Activated CD4-positive, alpha-beta T cell treated with anti-CD3 and anti-CD28 coated beads, Interleukin-2, amount 50 U/mL, for 24 hours (primary cell): Measurements from ENCODE around the gene MTCL3.

ENCODE experiments used
- DNase-seq, 2 donors: peaks; one replicate each; pipeline ENCODE4 v3.0.0-alpha.2; 2020; ENCODE audit warnings: low read depth in 1 of 2, low spot score in 1 of 2

The MTCL3 gene

GRCh38 chr6:127515234-127515793 is 3.8 kb downstream of the MTCL3 start:
- peak in 1 of 2 donors; percentile 32 for DNase-seq

GRCh38 chr6:127514773-127515227 is 4.3 kb downstream of the MTCL3 start:
- DNase-seq, result peak in 1 of 2 donors; percentile 3

GRCh38 chr6:127514179-127514772 is 4.9 kb downstream of the MTCL3 start:
- no peak for DNase-seq

GRCh38 chr6:127513425-127513824 is 5.7 kb downstream of the MTCL3 start:
- no peak for DNase-seq

- no peak for DNase-seq
These were observed 8.3 kb downstream of the MTCL3 start for GRCh38 chr6:127510876-127511275.

GRCh38 chr6:127506894-127507293 is 12.2 kb downstream of the MTCL3 start:
- DNase-seq, result no peak

GRCh38 chr6:127503022-127503421 is 16.1 kb downstream of the MTCL3 start:
- DNase-seq, result no peak

- no peak for DNase-seq
These were observed 21.7 kb downstream of the MTCL3 start for GRCh38 chr6:127497410-127497809.

- no peak for DNase-seq
These were observed 22.7 kb downstream of the MTCL3 start for GRCh38 chr6:127496471-127496870.

GRCh38 chr6:127494240-127494767 is 24.8 kb downstream of the MTCL3 start:
- DNase-seq, result no peak

- DNase-seq, result no peak
These were observed 29.9 kb downstream of the MTCL3 start for GRCh38 chr6:127489248-127489647.

- no peak for DNase-seq
These were observed 32.2 kb downstream of the MTCL3 start for GRCh38 chr6:127486934-127487333.

- peak in 1 of 2 donors; percentile 7 for DNase-seq
These were observed 34.8 kb downstream of the MTCL3 start for GRCh38 chr6:127484212-127484863.

GRCh38 chr6:127483399-127484055 is 35.6 kb downstream of the MTCL3 start:
- no peak for DNase-seq

- DNase-seq, result no peak
These were observed 36.8 kb downstream of the MTCL3 start for GRCh38 chr6:127482325-127482724.

- no peak for DNase-seq
These were observed 37.5 kb downstream of the MTCL3 start for GRCh38 chr6:127481628-127482027.

- DNase-seq, result no peak
These were observed 38.0 kb downstream of the MTCL3 start for GRCh38 chr6:127481111-127481510.

GRCh38 chr6:127477658-127478057 is 41.5 kb downstream of the MTCL3 start:
- no peak for DNase-seq

- no peak for DNase-seq
These were observed 43.3 kb downstream of the MTCL3 start for GRCh38 chr6:127475823-127476176.

- no peak for DNase-seq
These were observed 43.9 kb downstream of the MTCL3 start for GRCh38 chr6:127475135-127475822.
